LNCaP clone FGC (cell line): ENCODE measurements around the gene CFAP100.

ENCODE experiments used
- DNase-seq: peaks from one replicate; pipeline ENCODE4 v3.0.0-alpha.2; 2011; ENCODE audit warnings: low read depth
- H3K4me3 ChIP-seq: 2 replicates; pipeline ENCODE4 v1.5.1; 2011; ENCODE audit warnings: mild to moderate bottlenecking, low read depth, low read length, control low read depth
- CTCF ChIP-seq: IDR thresholded peaks from 2 replicates; pipeline ENCODE4 v1.5.1; 2012; ENCODE audit warnings: mild to moderate bottlenecking; ENCODE audit not compliant: control insufficient read depth, insufficient read depth; ENCODE audit errors: extremely low read depth

The CFAP100 gene

GRCh38 chr3:126449621-126450051 is 54.9 kb downstream of the CFAP100 start:
- DNase-seq = no peak
- TF ChIP-seq CTCF = no peak
- H3K4me3 ChIP-seq = no peak overlapping the region

- TF ChIP-seq CTCF = no peak
- no peak for DNase-seq
- H3K4me3 ChIP-seq = no peak overlapping the region
Measured at GRCh38 chr3:126450219-126450618, 55.5 kb downstream of the CFAP100 start.

- DNase-seq = no peak
- H3K4me3 ChIP-seq = no peak overlapping the region
- TF ChIP-seq CTCF = no peak
Measured at GRCh38 chr3:126450744-126451143, 56.0 kb downstream of the CFAP100 start.

GRCh38 chr3:126451511-126451910 is 56.8 kb downstream of the CFAP100 start:
- H3K4me3 ChIP-seq = no peak overlapping the region
- DNase-seq = no peak
- TF ChIP-seq CTCF = no peak

GRCh38 chr3:126452213-126452612 is 57.5 kb downstream of the CFAP100 start:
- no peak for DNase-seq
- no peak overlapping the region for H3K4me3 ChIP-seq
- no peak for TF ChIP-seq CTCF

GRCh38 chr3:126454025-126454424 is 59.3 kb downstream of the CFAP100 start:
- no peak for DNase-seq
- TF ChIP-seq CTCF = no peak
- no peak overlapping the region for H3K4me3 ChIP-seq

GRCh38 chr3:126454437-126455198 is 59.9 kb downstream of the CFAP100 start:
- TF ChIP-seq CTCF = no peak
- no peak for DNase-seq
- H3K4me3 ChIP-seq = no peak overlapping the region
